Adipocyte (in vitro differentiated cells): ENCODE data around the gene ZFPM1.

ENCODE experiments used
- DNase-seq: peaks from one replicate; pipeline ENCODE4 v3.0.0-alpha.2; 2015; ENCODE audit warnings: low read depth
- H3K27me3 ChIP-seq: replicated peaks from 2 replicates; pipeline ENCODE4 v1.7.0; 2013; ENCODE audit warnings: mild to moderate bottlenecking, low read length, moderate library complexity; ENCODE audit not compliant: control insufficient read depth, insufficient read depth
- H3K36me3 ChIP-seq: 2 replicates; pipeline ENCODE4 v1.7.0; 2013; ENCODE audit warnings: low read length, mild to moderate bottlenecking, moderate library complexity; ENCODE audit not compliant: control insufficient read depth, insufficient read depth, severe bottlenecking
- H3K4me1 ChIP-seq: 2 replicates; pipeline ENCODE4 v1.7.0; 2013; ENCODE audit warnings: mild to moderate bottlenecking, low read length, moderate library complexity; ENCODE audit not compliant: control insufficient read depth, insufficient read depth
- H3K4me3 ChIP-seq: 2 replicates; pipeline ENCODE4 v1.7.0; 2013; ENCODE audit warnings: mild to moderate bottlenecking, low read length, moderate library complexity
- H3K9ac ChIP-seq: 2 replicates; pipeline ENCODE4 v1.7.0; 2013; ENCODE audit warnings: mild to moderate bottlenecking, low read length, moderate library complexity
- H3K9me3 ChIP-seq: 2 replicates; pipeline ENCODE4 v1.7.0; 2013; ENCODE audit warnings: mild to moderate bottlenecking, low read length, moderate library complexity; ENCODE audit not compliant: control insufficient read depth

Gene ZFPM1

GRCh38 chr16:88471115-88471514 lies 18.0 kb downstream of the ZFPM1 start:
- H3K4me1 ChIP-seq: peaks cover 11% of the 10 kb centered on the region
- H3K9ac ChIP-seq: no peak overlapping the region
- DNase-seq: no peak
- H3K9me3 ChIP-seq: no peaks in the 10 kb centered on the region
- H3K4me3 ChIP-seq: no peak overlapping the region
- no peaks in the 10 kb centered on the region for H3K27me3 ChIP-seq
- no peaks in the 10 kb centered on the region for H3K36me3 ChIP-seq

GRCh38 chr16:88471575-88471974 lies 18.5 kb downstream of the ZFPM1 start:
- Histone ChIP-seq H3K27me3 (no peaks in the 10 kb centered on the region), H3K4me3 (no peak overlapping the region), H3K9me3 (no peaks in the 10 kb centered on the region), H3K4me1 (peaks cover 8% of the 10 kb centered on the region), H3K36me3 (no peaks in the 10 kb centered on the region), H3K9ac (no peak overlapping the region)
- no peak for DNase-seq

GRCh38 chr16:88472069-88472468 lies 19.0 kb downstream of the ZFPM1 start:
- H3K4me1 ChIP-seq: peaks cover 8% of the 10 kb centered on the region
- no peaks in the 10 kb centered on the region for H3K9me3 ChIP-seq
- no peak overlapping the region for H3K4me3 ChIP-seq
- no peaks in the 10 kb centered on the region for H3K36me3 ChIP-seq
- peak overlapping the region; percentile 45 for H3K9ac ChIP-seq
- DNase-seq: no peak
- no peaks in the 10 kb centered on the region for H3K27me3 ChIP-seq

GRCh38 chr16:88472637-88473205 lies 19.6 kb downstream of the ZFPM1 start:
- Histone ChIP-seq H3K9me3 (no peaks in the 10 kb centered on the region), H3K4me1 (peaks cover 8% of the 10 kb centered on the region), H3K27me3 (no peaks in the 10 kb centered on the region), H3K36me3 (no peaks in the 10 kb centered on the region), H3K9ac (peak overlapping the region; percentile 79), H3K4me3 (peak overlapping the region; percentile 71)
- no peak for DNase-seq

- peaks cover 8% of the 10 kb centered on the region for H3K4me1 ChIP-seq
- H3K27me3 ChIP-seq: no peaks in the 10 kb centered on the region
- H3K9me3 ChIP-seq: no peaks in the 10 kb centered on the region
- H3K36me3 ChIP-seq: no peaks in the 10 kb centered on the region
- H3K4me3 ChIP-seq: peak overlapping the region; percentile 71
- peak overlapping the region; percentile 79 for H3K9ac ChIP-seq
- DNase-seq: no peak
These were observed 20.8 kb downstream of the ZFPM1 start for GRCh38 chr16:88473666-88474534.

GRCh38 chr16:88475037-88475436 lies 22.0 kb downstream of the ZFPM1 start:
- no peak overlapping the region for H3K9ac ChIP-seq
- DNase-seq: no peak
- H3K27me3 ChIP-seq: no peaks in the 10 kb centered on the region
- H3K36me3 ChIP-seq: no peaks in the 10 kb centered on the region
- H3K4me1 ChIP-seq: peaks cover 8% of the 10 kb centered on the region
- no peaks in the 10 kb centered on the region for H3K9me3 ChIP-seq
- H3K4me3 ChIP-seq: no peak overlapping the region

GRCh38 chr16:88476203-88476602 lies 23.1 kb downstream of the ZFPM1 start:
- Histone ChIP-seq H3K36me3 (no peaks in the 10 kb centered on the region), H3K4me3 (no peak overlapping the region), H3K9me3 (no peaks in the 10 kb centered on the region), H3K4me1 (peaks cover 8% of the 10 kb centered on the region), H3K27me3 (no peaks in the 10 kb centered on the region), H3K9ac (no peak overlapping the region)
- DNase-seq: no peak

- Histone ChIP-seq H3K9ac (no peak overlapping the region), H3K27me3 (no peaks in the 10 kb centered on the region), H3K9me3 (no peaks in the 10 kb centered on the region), H3K36me3 (no peaks in the 10 kb centered on the region), H3K4me3 (no peak overlapping the region), H3K4me1 (peaks cover 8% of the 10 kb centered on the region)
- DNase-seq: no peak
These were observed 23.8 kb downstream of the ZFPM1 start for GRCh38 chr16:88476817-88477397.

GRCh38 chr16:88477631-88478519 lies 24.8 kb downstream of the ZFPM1 start:
- no peak overlapping the region for H3K9ac ChIP-seq
- no peak for DNase-seq
- peaks cover 8% of the 10 kb centered on the region for H3K4me1 ChIP-seq
- H3K4me3 ChIP-seq: no peak overlapping the region
- no peaks in the 10 kb centered on the region for H3K36me3 ChIP-seq
- H3K27me3 ChIP-seq: no peaks in the 10 kb centered on the region
- H3K9me3 ChIP-seq: no peaks in the 10 kb centered on the region

- Histone ChIP-seq H3K4me3 (no peak overlapping the region), H3K4me1 (no peaks in the 10 kb centered on the region), H3K36me3 (no peaks in the 10 kb centered on the region), H3K27me3 (no peaks in the 10 kb centered on the region), H3K9ac (no peak overlapping the region), H3K9me3 (no peaks in the 10 kb centered on the region)
- no peak for DNase-seq
These were observed 26.1 kb downstream of the ZFPM1 start for GRCh38 chr16:88478889-88479792.
